HepG2 (cell line): ENCODE results near the gene MEI1. TPM values are rescaled to one million over a fixed set of nuclear protein-coding genes. Genes with fewer than 3 reads are reported as not detected.
A peak's percentile ranks its signal among the peaks of the same experiment; 100 is the strongest.

ENCODE experiments used
- GATAD1 ChIP-seq: IDR thresholded peaks from 2 replicates; pipeline ENCODE4 v1.6.1; 2016; ENCODE audit warnings: missing genetic modification reagents, missing compliant biosample characterization
- NRL ChIP-seq: sonication (generic); formaldehyde crosslinking; IDR thresholded peaks from 2 replicates; pipeline ENCODE4 v1.5.0; 2020; ENCODE audit warnings: missing genetic modification reagents, mild to moderate bottlenecking, moderate library complexity, borderline replicate concordance
- PRMT3 ChIP-seq: sonication (generic); formaldehyde crosslinking; IDR thresholded peaks from 2 replicates; pipeline ENCODE4 v1.8.1; 2022; ENCODE audit warnings: low read depth, mild to moderate bottlenecking, moderate library complexity, missing genetic modification reagents, borderline replicate concordance
- YEATS2 ChIP-seq: sonication (generic); formaldehyde crosslinking; IDR thresholded peaks from 2 replicates; pipeline ENCODE4 v1.4.0; 2020; ENCODE audit warnings: missing genetic modification reagents, borderline replicate concordance
- ZBTB1 ChIP-seq: sonication (generic); formaldehyde crosslinking; IDR thresholded peaks from 2 replicates; pipeline ENCODE4 v1.4.0; 2020; ENCODE audit warnings: missing genetic modification reagents, borderline replicate concordance
- ZBTB42 ChIP-seq: sonication (generic); formaldehyde crosslinking; IDR thresholded peaks from 2 replicates; pipeline ENCODE4 v1.5.0; 2020; ENCODE audit warnings: mild to moderate bottlenecking, missing genetic modification reagents
- ZNF354B ChIP-seq: sonication (generic); formaldehyde crosslinking; IDR thresholded peaks from 2 replicates; pipeline ENCODE4 v1.8.0; 2022; ENCODE audit warnings: mild to moderate bottlenecking, missing genetic modification reagents
- ZNF431 ChIP-seq: sonication (generic); formaldehyde crosslinking; IDR thresholded peaks from 2 replicates; pipeline ENCODE4 v1.9.0; 2022; ENCODE audit warnings: missing genetic modification reagents, low read depth, mild to moderate bottlenecking, borderline replicate concordance
- ZNF543 ChIP-seq: sonication (generic); formaldehyde crosslinking; IDR thresholded peaks from 2 replicates; pipeline ENCODE4 v1.4.0; 2020; ENCODE audit warnings: mild to moderate bottlenecking, missing genetic modification reagents
- ZNF781 ChIP-seq: sonication (generic); formaldehyde crosslinking; IDR thresholded peaks from 2 replicates; pipeline ENCODE4 v1.5.1; 2020; ENCODE audit warnings: borderline replicate concordance, mild to moderate bottlenecking, missing genetic modification reagents; ENCODE audit errors: not compliant biosample characterization
- ZNF883 ChIP-seq: sonication (generic); formaldehyde crosslinking; IDR thresholded peaks from 2 replicates; pipeline ENCODE4 v1.5.1; 2020; ENCODE audit warnings: mild to moderate bottlenecking, missing genetic modification reagents; ENCODE audit errors: not compliant biosample characterization
- polyA plus RNA-seq, 8 experiments: library from polyadenylated mRNA; depleted of rRNA in 3 of 8; stranded (reverse) in 7 of 8; unstranded in 1 of 8; fragments of >200 nt; fragmentation: Illumina TruSeq in 4 of 8; extraction: Trizol in 4 of 8; gene quantifications; 2 replicates each; pipeline versions ENCODE4 v1.2.1 to v1.2.3, GENCODE V29; 2011 to 2016; ENCODE audit warnings: low read depth in 4 of 8, missing spikeins in 1 of 8, mixed read lengths in 1 of 8; ENCODE audit not compliant: insufficient read depth in 1 of 8
- total RNA-seq, 5 experiments: library from RNA; depleted of rRNA; stranded (reverse); fragments of >200 nt; fragmentation: Illumina TruSeq; extraction: Trizol; gene quantifications; 2 replicates each; pipeline ENCODE4 v1.2.3, GENCODE V29; 2016; ENCODE audit warnings: low read depth in 1 of 5
- TF ChIP-seq, protein P1 (sequence below): sonication (generic); formaldehyde crosslinking; IDR thresholded peaks from 2 replicates; pipeline ENCODE4 v1.5.1; 2020; ENCODE audit warnings: missing genetic modification reagents, mild to moderate bottlenecking, borderline replicate concordance
- TF ChIP-seq, protein P2 (sequence below): sonication (generic); formaldehyde crosslinking; IDR thresholded peaks from 2 replicates; pipeline ENCODE4 v1.5.0; 2020; ENCODE audit warnings: missing genetic modification reagents, mild to moderate bottlenecking, borderline replicate concordance
- TF ChIP-seq, protein P3 (sequence below): sonication (generic); formaldehyde crosslinking; IDR thresholded peaks from 2 replicates; pipeline ENCODE4 v1.8.0; 2022; ENCODE audit warnings: missing genetic modification reagents, mild to moderate bottlenecking, moderate library complexity, borderline replicate concordance
- TF ChIP-seq, protein P4 (sequence below): sonication (generic); formaldehyde crosslinking; IDR thresholded peaks from 2 replicates; pipeline ENCODE4 v1.8.0; 2023; ENCODE audit warnings: mild to moderate bottlenecking, missing genetic modification reagents
- TF ChIP-seq, protein P5 (sequence below): conservative IDR thresholded peaks from 2 replicates; pipeline ENCODE4 v1.6.1; 2018; ENCODE audit warnings: missing genetic modification reagents
- TF ChIP-seq, protein P6 (sequence below): sonication (generic); formaldehyde crosslinking; IDR thresholded peaks from 2 replicates; pipeline ENCODE4 v1.4.0; 2020; ENCODE audit warnings: low read depth, mild to moderate bottlenecking, missing genetic modification reagents
- TF ChIP-seq, protein P7 (sequence below): IDR thresholded peaks from 2 replicates; pipeline ENCODE4 v1.6.1; 2016; ENCODE audit warnings: missing biosample characterization, missing genetic modification reagents, low read depth

MEI1 gene
- total and polyA plus RNA-seq, 2 of the 13 experiments (the other 11 are each of a cell fraction or from before 2014, with no cell fraction given): 0.75 to 1.9 TPM

DNA sequence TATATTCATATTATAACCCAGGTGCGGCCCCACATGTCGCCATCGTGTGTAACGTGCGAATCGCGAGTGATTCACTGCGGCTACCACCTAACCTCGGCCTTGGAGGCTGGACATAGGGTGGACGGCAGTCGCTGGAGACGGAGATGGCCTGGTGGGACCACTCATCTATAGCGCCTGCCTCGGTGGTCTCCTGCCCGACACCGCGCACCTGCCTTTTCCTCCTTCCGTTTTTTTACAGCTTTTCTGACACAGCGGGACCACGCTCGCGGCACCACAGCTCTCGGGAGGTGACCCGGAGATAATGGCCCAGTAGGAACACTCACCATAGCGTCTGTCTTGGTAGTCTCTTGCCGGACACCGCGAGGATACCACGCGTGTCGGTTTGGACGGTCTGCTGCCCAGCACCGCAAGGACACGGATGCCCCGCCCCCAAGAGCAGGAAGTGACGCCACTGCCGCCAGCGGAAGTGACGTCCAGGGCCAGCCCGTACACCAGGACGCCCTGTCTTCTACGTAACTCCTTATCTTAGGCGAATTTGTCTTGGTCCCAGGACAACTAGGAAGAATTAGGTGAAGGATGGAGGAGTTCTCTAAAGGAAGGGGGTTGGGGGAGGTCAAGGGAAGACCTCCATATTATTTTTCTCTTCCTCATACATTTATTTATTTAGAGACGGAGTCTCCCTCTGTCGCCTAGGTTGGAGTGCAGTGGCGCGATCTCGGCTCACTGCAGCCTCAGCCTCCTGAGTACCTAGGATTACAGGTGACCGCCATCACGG, 17.1 kb upstream of the MEI1 start (continued):
- TF ChIP-seq YEATS2 (CRISPR knock-in tag) (peak; percentile 93; the same call in 1 of the 2 replicates), ZNF883 (peak; percentile 24), ZNF431 (CRISPR knock-in tag) (no peak), ZBTB1 (no peak), PRMT3 (CRISPR knock-in tag) (no peak), ZNF354B (CRISPR knock-in tag) (no peak), NRL (no peak), GATAD1 (CRISPR knock-in tag) (peak; percentile 96), ZNF781 (CRISPR knock-in tag) (peak; percentile 78), ZBTB42 (CRISPR knock-in tag) (no peak), ZNF543 (CRISPR knock-in tag) (0 out of 2 replicates have a peak, but pooled peaks have one; percentile 30)
- TF ChIP-seq, protein P1, sequence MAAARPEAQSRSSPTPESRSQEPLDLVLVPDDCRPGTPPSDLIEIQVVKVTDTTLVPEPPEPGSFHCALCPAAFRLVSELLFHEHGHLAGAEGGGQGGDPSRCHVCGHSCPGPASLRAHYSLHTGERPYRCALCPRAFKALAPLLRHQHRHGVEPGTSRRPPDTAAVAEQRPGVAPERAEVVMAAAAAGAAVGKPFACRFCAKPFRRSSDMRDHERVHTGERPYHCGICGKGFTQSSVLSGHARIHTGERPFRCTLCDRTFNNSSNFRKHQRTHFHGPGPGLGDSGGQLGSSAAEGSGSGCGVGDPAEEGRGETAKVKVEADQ (CRISPR knock-in tag): no peak
- TF ChIP-seq, protein P2, sequence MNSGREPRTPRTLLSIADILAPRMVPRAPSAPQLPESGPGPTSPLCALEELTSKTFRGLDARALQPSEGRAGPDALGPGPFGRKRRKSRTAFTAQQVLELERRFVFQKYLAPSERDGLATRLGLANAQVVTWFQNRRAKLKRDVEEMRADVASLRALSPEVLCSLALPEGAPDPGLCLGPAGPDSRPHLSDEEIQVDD (CRISPR knock-in tag): no peak
- TF ChIP-seq, protein P3, sequence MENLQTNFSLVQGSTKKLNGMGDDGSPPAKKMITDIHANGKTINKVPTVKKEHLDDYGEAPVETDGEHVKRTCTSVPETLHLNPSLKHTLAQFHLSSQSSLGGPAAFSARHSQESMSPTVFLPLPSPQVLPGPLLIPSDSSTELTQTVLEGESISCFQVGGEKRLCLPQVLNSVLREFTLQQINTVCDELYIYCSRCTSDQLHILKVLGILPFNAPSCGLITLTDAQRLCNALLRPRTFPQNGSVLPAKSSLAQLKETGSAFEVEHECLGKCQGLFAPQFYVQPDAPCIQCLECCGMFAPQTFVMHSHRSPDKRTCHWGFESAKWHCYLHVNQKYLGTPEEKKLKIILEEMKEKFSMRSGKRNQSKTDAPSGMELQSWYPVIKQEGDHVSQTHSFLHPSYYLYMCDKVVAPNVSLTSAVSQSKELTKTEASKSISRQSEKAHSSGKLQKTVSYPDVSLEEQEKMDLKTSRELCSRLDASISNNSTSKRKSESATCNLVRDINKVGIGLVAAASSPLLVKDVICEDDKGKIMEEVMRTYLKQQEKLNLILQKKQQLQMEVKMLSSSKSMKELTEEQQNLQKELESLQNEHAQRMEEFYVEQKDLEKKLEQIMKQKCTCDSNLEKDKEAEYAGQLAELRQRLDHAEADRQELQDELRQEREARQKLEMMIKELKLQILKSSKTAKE (CRISPR knock-in tag): no peak
- TF ChIP-seq, protein P4, sequence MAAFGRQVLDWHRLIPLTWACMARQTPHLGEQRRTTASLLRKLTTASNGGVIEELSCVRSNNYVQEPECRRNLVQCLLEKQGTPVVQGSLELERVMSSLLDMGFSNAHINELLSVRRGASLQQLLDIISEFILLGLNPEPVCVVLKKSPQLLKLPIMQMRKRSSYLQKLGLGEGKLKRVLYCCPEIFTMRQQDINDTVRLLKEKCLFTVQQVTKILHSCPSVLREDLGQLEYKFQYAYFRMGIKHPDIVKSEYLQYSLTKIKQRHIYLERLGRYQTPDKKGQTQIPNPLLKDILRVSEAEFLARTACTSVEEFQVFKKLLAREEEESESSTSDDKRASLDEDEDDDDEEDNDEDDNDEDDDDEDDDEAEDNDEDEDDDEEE (CRISPR knock-in tag): peak; percentile 88
- TF ChIP-seq, protein P5, sequence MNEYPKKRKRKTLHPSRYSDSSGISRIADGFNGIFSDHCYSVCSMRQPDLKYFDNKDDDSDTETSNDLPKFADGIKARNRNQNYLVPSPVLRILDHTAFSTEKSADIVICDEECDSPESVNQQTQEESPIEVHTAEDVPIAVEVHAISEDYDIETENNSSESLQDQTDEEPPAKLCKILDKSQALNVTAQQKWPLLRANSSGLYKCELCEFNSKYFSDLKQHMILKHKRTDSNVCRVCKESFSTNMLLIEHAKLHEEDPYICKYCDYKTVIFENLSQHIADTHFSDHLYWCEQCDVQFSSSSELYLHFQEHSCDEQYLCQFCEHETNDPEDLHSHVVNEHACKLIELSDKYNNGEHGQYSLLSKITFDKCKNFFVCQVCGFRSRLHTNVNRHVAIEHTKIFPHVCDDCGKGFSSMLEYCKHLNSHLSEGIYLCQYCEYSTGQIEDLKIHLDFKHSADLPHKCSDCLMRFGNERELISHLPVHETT (CRISPR knock-in tag): no peak
- TF ChIP-seq, protein P6, sequence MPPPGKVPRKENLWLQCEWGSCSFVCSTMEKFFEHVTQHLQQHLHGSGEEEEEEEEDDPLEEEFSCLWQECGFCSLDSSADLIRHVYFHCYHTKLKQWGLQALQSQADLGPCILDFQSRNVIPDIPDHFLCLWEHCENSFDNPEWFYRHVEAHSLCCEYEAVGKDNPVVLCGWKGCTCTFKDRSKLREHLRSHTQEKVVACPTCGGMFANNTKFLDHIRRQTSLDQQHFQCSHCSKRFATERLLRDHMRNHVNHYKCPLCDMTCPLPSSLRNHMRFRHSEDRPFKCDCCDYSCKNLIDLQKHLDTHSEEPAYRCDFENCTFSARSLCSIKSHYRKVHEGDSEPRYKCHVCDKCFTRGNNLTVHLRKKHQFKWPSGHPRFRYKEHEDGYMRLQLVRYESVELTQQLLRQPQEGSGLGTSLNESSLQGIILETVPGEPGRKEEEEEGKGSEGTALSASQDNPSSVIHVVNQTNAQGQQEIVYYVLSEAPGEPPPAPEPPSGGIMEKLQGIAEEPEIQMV (CRISPR knock-in tag): peak; percentile 39; the same call in 1 of the 2 replicates
- TF ChIP-seq, protein P7, sequence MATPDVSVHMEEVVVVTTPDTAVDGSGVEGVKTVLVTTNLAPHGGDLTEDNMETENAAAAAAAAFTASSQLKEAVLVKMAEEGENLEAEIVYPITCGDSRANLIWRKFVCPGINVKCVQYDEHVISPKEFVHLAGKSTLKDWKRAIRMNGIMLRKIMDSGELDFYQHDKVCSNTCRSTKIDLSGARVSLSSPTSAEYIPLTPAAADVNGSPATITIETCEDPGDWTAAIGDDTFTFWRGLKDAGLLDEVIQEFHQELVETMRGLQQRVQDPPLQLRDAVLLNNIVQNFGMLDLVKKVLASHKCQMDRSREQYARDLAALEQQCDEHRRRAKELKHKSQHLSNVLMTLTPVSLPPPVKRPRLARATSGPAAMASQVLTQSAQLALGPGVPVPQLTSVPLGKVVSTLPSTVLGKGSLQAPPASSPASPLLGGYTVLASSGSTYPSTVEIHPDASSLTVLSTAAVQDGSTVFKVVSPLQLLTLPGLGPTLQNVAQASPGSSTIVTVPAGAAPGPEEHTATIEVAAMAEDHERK (CRISPR knock-in tag): peak; percentile 46; the same call in 1 of the 2 replicates
